Gastrocnemius medialis (tissue), 4 donors: ENCODE data around the gene CTBP2. TPM values are rescaled to one million over a fixed set of nuclear protein-coding genes. Genes with fewer than 3 reads are reported as not detected.

Experiments
- ATAC-seq, 2 donors: fragments of 150-250 bp; one replicate each; pipeline ENCODE4 v1.9.1; 2016
- DNase-seq, 2 donors: peaks; one replicate each; pipeline ENCODE4 v3.0.0-alpha.2; 2019
- H3K27ac ChIP-seq, 4 donors: fragments of 200-600 bp; sonication (generic); 1 replicate in 1 of 4; 2 replicates in 3 of 4; pipeline ENCODE4 v1.5.1; 2016 to 2018; ENCODE audit warnings: mild to moderate bottlenecking in 2 of 4, moderate library complexity in 1 of 4
- H3K27me3 ChIP-seq, 3 donors: fragments of 200-600 bp; sonication (generic) in 2 of 3; 1 replicate in 1 of 3; 2 replicates in 2 of 3; pipeline versions ENCODE4 v1.5.1 to v1.6.0; 2016 to 2019; ENCODE audit warnings: mild to moderate bottlenecking in 1 of 3, moderate library complexity in 1 of 3
- H3K36me3 ChIP-seq, 2 donors: fragments of 200-600 bp; sonication (generic) in 1 of 2; one replicate each; pipeline ENCODE4 v1.5.1; 2017 to 2018
- H3K4me1 ChIP-seq, 2 donors: fragments of 200-600 bp; sonication (generic) in 1 of 2; one replicate each; pipeline ENCODE4 v1.5.1; 2016 to 2017; ENCODE audit warnings: mild to moderate bottlenecking in 2 of 2
- H3K4me3 ChIP-seq, 4 donors: fragments of 200-600 bp; sonication (generic) in 3 of 4; 1 replicate in 1 of 4; 2 replicates in 3 of 4; pipeline ENCODE4 v1.5.1; 2016 to 2019; ENCODE audit warnings: mild to moderate bottlenecking in 2 of 4
- H3K9me3 ChIP-seq, 3 donors: fragments of 200-600 bp; sonication (generic) in 2 of 3; 1 replicate in 1 of 3; 2 replicates in 2 of 3; pipeline ENCODE4 v1.5.1; 2016 to 2019
- POLR2A ChIP-seq, 2 donors: fragments of 450-650 bp; IDR thresholded peaks; one replicate each; pipeline ENCODE4 v1.6.1; 2017; ENCODE audit warnings: antibody characterized with exemption in 2 of 2, mild to moderate bottlenecking in 2 of 2, moderate library complexity in 2 of 2
- in situ Hi-C, 4 donors: fragments of 200-750 bp; cut with MboI; loops; one replicate each; pipeline versions ENCODE4 v1.15.0 to v1.8.0; 2017; ENCODE audit warnings: low sequenced_read_pairs in 4 of 4
- intact Hi-C: fragments of 100-400 bp; cut with DNase I; formaldehyde crosslinking; loops from one replicate; pipeline ENCODE4 v1.15.1; 2023; ENCODE audit warnings: low total_unique reads
- total RNA-seq, 4 donors: library from RNA; depleted of rRNA; stranded (reverse); fragments of >200 nt; gene quantifications; one replicate each; pipeline versions ENCODE4 v1.1.0 to v1.2.3, GENCODE V29; 2016
- TF ChIP-seq, protein P1 (sequence below), 5 experiments: fragments of 450-650 bp in 3 of 5; fragments of 200-600 bp in 2 of 5; sonication (generic) in 2 of 5; IDR thresholded peaks in 4 of 5; conservative IDR thresholded peaks in 1 of 5; 1 replicate in 4 of 5; 2 replicates in 1 of 5; pipeline ENCODE4 v1.5.1; 2016 to 2019; ENCODE audit warnings: antibody characterized with exemption in 5 of 5, mild to moderate bottlenecking in 3 of 5, moderate library complexity in 3 of 5

CTBP2 gene
- total RNA-seq, 4 donors from 2014 or later = 13.9 to 36.7 (median 21.1) TPM

GRCh38 chr10:125205431-125205830 lies 45.1 kb upstream of the CTBP2 start:
- H3K27me3 ChIP-seq = no peaks in the 10 kb centered on the region
- H3K4me1 ChIP-seq = no peaks in the 10 kb centered on the region
- no peak overlapping the region for H3K4me3 ChIP-seq
- in situ Hi-C loops = no loop called here
- no peaks in the 10 kb centered on the region for H3K9me3 ChIP-seq
- ATAC-seq (no peak), DNase-seq (no peak)
- intact Hi-C loops = no loop called here
- no peaks in the 10 kb centered on the region for H3K36me3 ChIP-seq
- TF ChIP-seq, protein P1, sequence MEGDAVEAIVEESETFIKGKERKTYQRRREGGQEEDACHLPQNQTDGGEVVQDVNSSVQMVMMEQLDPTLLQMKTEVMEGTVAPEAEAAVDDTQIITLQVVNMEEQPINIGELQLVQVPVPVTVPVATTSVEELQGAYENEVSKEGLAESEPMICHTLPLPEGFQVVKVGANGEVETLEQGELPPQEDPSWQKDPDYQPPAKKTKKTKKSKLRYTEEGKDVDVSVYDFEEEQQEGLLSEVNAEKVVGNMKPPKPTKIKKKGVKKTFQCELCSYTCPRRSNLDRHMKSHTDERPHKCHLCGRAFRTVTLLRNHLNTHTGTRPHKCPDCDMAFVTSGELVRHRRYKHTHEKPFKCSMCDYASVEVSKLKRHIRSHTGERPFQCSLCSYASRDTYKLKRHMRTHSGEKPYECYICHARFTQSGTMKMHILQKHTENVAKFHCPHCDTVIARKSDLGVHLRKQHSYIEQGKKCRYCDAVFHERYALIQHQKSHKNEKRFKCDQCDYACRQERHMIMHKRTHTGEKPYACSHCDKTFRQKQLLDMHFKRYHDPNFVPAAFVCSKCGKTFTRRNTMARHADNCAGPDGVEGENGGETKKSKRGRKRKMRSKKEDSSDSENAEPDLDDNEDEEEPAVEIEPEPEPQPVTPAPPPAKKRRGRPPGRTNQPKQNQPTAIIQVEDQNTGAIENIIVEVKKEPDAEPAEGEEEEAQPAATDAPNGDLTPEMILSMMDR (IDR thresholded peaks at IDR 0.05 in 4 of 5, conservative IDR thresholded peaks at IDR 0.05 in 1 of 5) = no peak
- no peak for TF ChIP-seq POLR2A (IDR thresholded peaks at IDR 0.05)
- H3K27ac ChIP-seq = no peak overlapping the region

- no peaks in the 10 kb centered on the region for H3K4me1 ChIP-seq
- H3K4me3 ChIP-seq = no peak overlapping the region
- ATAC-seq (no peak), DNase-seq (no peak)
- no peak overlapping the region for H3K27ac ChIP-seq
- no peaks in the 10 kb centered on the region for H3K9me3 ChIP-seq
- TF ChIP-seq, protein P1 (IDR thresholded peaks at IDR 0.05 in 4 of 5, conservative IDR thresholded peaks at IDR 0.05 in 1 of 5) = no peak
- in situ Hi-C loops (no loop called here), intact Hi-C loops (no loop called here)
- no peaks in the 10 kb centered on the region for H3K36me3 ChIP-seq
- no peaks in the 10 kb centered on the region for H3K27me3 ChIP-seq
Measured at GRCh38 chr10:125204400-125204799, 44.0 kb upstream of the CTBP2 start.

- no peak overlapping the region for H3K27ac ChIP-seq
- in situ Hi-C loops (no loop called here), intact Hi-C loops (no loop called here)
- H3K4me1 ChIP-seq = no peaks in the 10 kb centered on the region
- H3K4me3 ChIP-seq = no peak overlapping the region
- ATAC-seq (no peak), DNase-seq (no peak)
- no peak for TF ChIP-seq POLR2A (IDR thresholded peaks at IDR 0.05)
- H3K36me3 ChIP-seq = no peaks in the 10 kb centered on the region
- H3K27me3 ChIP-seq = no peaks in the 10 kb centered on the region
- H3K9me3 ChIP-seq = no peaks in the 10 kb centered on the region
Measured at GRCh38 chr10:125203186-125203800, 42.9 kb upstream of the CTBP2 start.

GRCh38 chr10:125201791-125202622 lies 41.6 kb upstream of the CTBP2 start:
- no peak for ATAC-seq

GRCh38 chr10:125201108-125201524 lies 40.8 kb upstream of the CTBP2 start:
- TF ChIP-seq POLR2A (IDR thresholded peaks at IDR 0.05) = no peak
- TF ChIP-seq, protein P1 (IDR thresholded peaks at IDR 0.05 in 4 of 5, conservative IDR thresholded peaks at IDR 0.05 in 1 of 5) = no peak
- ATAC-seq = no peak
- Histone ChIP-seq H3K4me1 (no peaks in the 10 kb centered on the region), H3K4me3 (no peak overlapping the region), H3K27ac (no peak overlapping the region), H3K9me3 (no peaks in the 10 kb centered on the region), H3K27me3 (no peaks in the 10 kb centered on the region), H3K36me3 (no peaks in the 10 kb centered on the region)
- intact Hi-C loops (no loop called here), in situ Hi-C loops (no loop called here)
- DNase-seq = no peak

More at GRCh38 chr10:125201791-125202622, 41.6 kb upstream of the CTBP2 start:
- in situ Hi-C loops = no loop called here
- Histone ChIP-seq H3K4me1 (no peaks in the 10 kb centered on the region), H3K9me3 (no peaks in the 10 kb centered on the region), H3K27me3 (no peaks in the 10 kb centered on the region), H3K4me3 (no peak overlapping the region), H3K27ac (no peak overlapping the region), H3K36me3 (no peaks in the 10 kb centered on the region)
- intact Hi-C loops = no loop called here
- DNase-seq = no peak
- TF ChIP-seq POLR2A (IDR thresholded peaks at IDR 0.05) = no peak
- TF ChIP-seq, protein P1 (IDR thresholded peaks at IDR 0.05 in 4 of 5, conservative IDR thresholded peaks at IDR 0.05 in 1 of 5) = no peak
